Liver (tissue), 9 donors: ENCODE data around the gene LCE2B. TPM values are rescaled to one million over a fixed set of nuclear protein-coding genes. Genes with fewer than 3 reads are reported as not detected.

Experiments
- DNase-seq: peaks from one replicate; pipeline ENCODE4 v3.0.0-alpha.2; 2017; ENCODE audit warnings: low spot score
- H3K27ac ChIP-seq, 2 donors: one replicate each; pipeline ENCODE4 v1.7.0; 2013; ENCODE audit warnings: inconsistent platforms in 2 of 2, low read length in 2 of 2, control low read depth in 1 of 2, low read depth in 1 of 2, mild to moderate bottlenecking in 1 of 2
- H3K27me3 ChIP-seq, 4 donors: one replicate each; pipeline versions ENCODE4 v1.6.1 to v1.7.0; 2013; ENCODE audit warnings: low read length in 3 of 4, inconsistent platforms in 1 of 4, mild to moderate bottlenecking in 1 of 4, moderate library complexity in 1 of 4; ENCODE audit not compliant: control insufficient read depth in 4 of 4, insufficient read depth in 4 of 4
- H3K36me3 ChIP-seq, 4 donors: one replicate each; pipeline versions ENCODE4 v1.6.1 to v1.7.0; 2013; ENCODE audit warnings: low read length in 3 of 4, mild to moderate bottlenecking in 3 of 4, low read depth in 1 of 4, moderate library complexity in 1 of 4; ENCODE audit not compliant: control insufficient read depth in 4 of 4, insufficient read depth in 3 of 4
- H3K4me1 ChIP-seq, 4 donors: one replicate each; pipeline versions ENCODE4 v1.6.1 to v1.7.0; 2013; ENCODE audit warnings: low read length in 3 of 4, mild to moderate bottlenecking in 3 of 4, moderate library complexity in 1 of 4; ENCODE audit not compliant: control insufficient read depth in 4 of 4, insufficient read depth in 4 of 4
- H3K4me3 ChIP-seq, 3 donors: one replicate each; pipeline versions ENCODE4 v1.6.1 to v1.7.0; 2013; ENCODE audit warnings: low read length in 3 of 3, control low read depth in 1 of 3, low read depth in 1 of 3, mild to moderate bottlenecking in 1 of 3
- H3K9ac ChIP-seq, 2 donors: one replicate each; pipeline ENCODE4 v1.7.0; 2013; ENCODE audit warnings: low read length in 2 of 2, mild to moderate bottlenecking in 2 of 2, moderate library complexity in 2 of 2, control low read depth in 1 of 2, low read depth in 1 of 2
- H3K9me3 ChIP-seq, 4 donors: one replicate each; pipeline versions ENCODE4 v1.6.1 to v1.7.0; 2013; ENCODE audit warnings: low read length in 3 of 4; ENCODE audit not compliant: control insufficient read depth in 4 of 4
- EGR1 ChIP-seq, 2 donors: IDR thresholded peaks; 2 replicates each; pipeline ENCODE4 v1.6.1; 2016 to 2018; ENCODE audit warnings: antibody characterized with exemption in 2 of 2, low read depth in 2 of 2
- FOXA2 ChIP-seq: IDR thresholded peaks from 2 replicates; pipeline ENCODE4 v1.6.1; 2016; ENCODE audit warnings: antibody characterized with exemption
- GABPA ChIP-seq, 2 donors: IDR thresholded peaks in 1 of 2; conservative IDR thresholded peaks in 1 of 2; 2 replicates each; pipeline ENCODE4 v1.6.1; 2016; ENCODE audit warnings: antibody characterized with exemption in 2 of 2, mild to moderate bottlenecking in 1 of 2, moderate library complexity in 1 of 2
- HNF4A ChIP-seq, 2 donors: conservative IDR thresholded peaks; 2 replicates each; pipeline ENCODE4 v1.6.1; 2016; ENCODE audit warnings: antibody characterized with exemption in 2 of 2, mild to moderate bottlenecking in 2 of 2
- HNF4G ChIP-seq: IDR thresholded peaks from 2 replicates; pipeline ENCODE4 v1.6.1; 2016; ENCODE audit warnings: antibody characterized with exemption
- JUND ChIP-seq, 2 donors: IDR thresholded peaks; 2 replicates each; pipeline ENCODE4 v1.6.1; 2016; ENCODE audit warnings: antibody characterized with exemption in 2 of 2
- NR2F2 ChIP-seq: IDR thresholded peaks from 2 replicates; pipeline ENCODE4 v1.6.1; 2016; ENCODE audit warnings: antibody characterized with exemption
- RAD21 ChIP-seq, 2 donors: IDR thresholded peaks; 2 replicates each; pipeline ENCODE4 v1.6.1; 2016; ENCODE audit warnings: antibody characterized with exemption in 2 of 2, mild to moderate bottlenecking in 2 of 2
- RXRA ChIP-seq, 2 donors: IDR thresholded peaks; 2 replicates each; pipeline ENCODE4 v1.6.1; 2017 to 2018; ENCODE audit warnings: antibody characterized with exemption in 2 of 2, mild to moderate bottlenecking in 1 of 2
- SP1 ChIP-seq: IDR thresholded peaks from 2 replicates; pipeline ENCODE4 v1.6.1; 2018; ENCODE audit warnings: antibody characterized with exemption, mild to moderate bottlenecking
- TAF1 ChIP-seq: conservative IDR thresholded peaks from 2 replicates; pipeline ENCODE4 v1.6.1; 2016; ENCODE audit warnings: antibody characterized with exemption, mild to moderate bottlenecking
- YY1 ChIP-seq: IDR thresholded peaks from 2 replicates; pipeline ENCODE4 v1.6.1; 2016; ENCODE audit warnings: antibody characterized with exemption, mild to moderate bottlenecking
- WGBS: extraction: QIAGEN DNeasy Blood & Tissue Kit; methylation state at CpG from one replicate; pipeline ENCODE4 v1.1.7; 2013; 5-methylcytosine and 5-hydroxymethylcytosine counted together
- polyA plus RNA-seq, 2 donors: library from polyadenylated mRNA; stranded (reverse) in 1 of 2; unstranded in 1 of 2; fragments of 200-250 nt in 1 of 2; fragments of >200 nt in 1 of 2; fragmentation: Nextera tagmentation in 1 of 2; extraction: Ambion mirVana in 1 of 2; gene quantifications; one replicate each; pipeline versions ENCODE4 v1.2.1 to v1.2.3, GENCODE V29; 2013 to 2015
- total RNA-seq, 2 donors: library from RNA; depleted of rRNA; stranded (reverse); fragments of >200 nt; gene quantifications; one replicate each; pipeline ENCODE4 v1.2.3, GENCODE V29; 2014
- TF ChIP-seq, protein P1 (sequence below): IDR thresholded peaks from 2 replicates; pipeline ENCODE4 v1.6.1; 2016; ENCODE audit warnings: antibody characterized with exemption
- TF ChIP-seq, protein P2 (sequence below): IDR thresholded peaks from 2 replicates; pipeline ENCODE4 v1.6.1; 2016; ENCODE audit warnings: antibody characterized with exemption
- TF ChIP-seq, protein P3 (sequence below): fragments of 150-350 bp; IDR thresholded peaks from 2 replicates; pipeline ENCODE4 v1.5.1; 2017; ENCODE audit warnings: improper control_type of control experiment, low read depth, low read length; ENCODE audit not compliant: missing input control
- donor health status: healthy.
- donor health status: healthy.
- donor health status: healthy.
- donor health status: healthy.
- donor health status: healthy.

The LCE2B gene
- total and polyA plus RNA-seq, 4 donors = not detected

DNA sequence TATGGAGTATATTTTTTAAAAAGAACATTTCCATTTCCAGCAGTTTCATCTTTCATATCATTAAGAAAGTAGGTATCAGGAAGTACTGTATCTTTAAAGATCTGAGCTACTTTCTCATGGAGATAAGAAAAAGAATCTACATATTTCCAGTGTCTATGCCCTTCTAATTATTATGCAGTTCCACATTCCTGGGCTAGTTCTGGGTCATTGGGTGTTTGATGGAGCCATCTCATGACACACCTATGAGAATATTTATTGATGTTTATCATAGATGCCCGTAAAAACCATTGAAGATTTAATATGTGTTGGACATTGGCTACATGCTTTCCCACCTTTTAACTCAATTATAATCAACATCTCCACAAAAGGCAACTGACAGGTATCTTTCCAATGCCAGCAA is 43.1 kb downstream of the LCE2B start:
- H3K9ac ChIP-seq = no peak overlapping the region
- no peaks in the 10 kb centered on the region for H3K36me3 ChIP-seq
- DNase-seq = no peak
- H3K27me3 ChIP-seq = no peaks in the 10 kb centered on the region
- H3K9me3 ChIP-seq = no peaks in the 10 kb centered on the region
- WGBS = 88% methylated on average over 1 of the region's 1 CpG
- TF ChIP-seq, protein P1, sequence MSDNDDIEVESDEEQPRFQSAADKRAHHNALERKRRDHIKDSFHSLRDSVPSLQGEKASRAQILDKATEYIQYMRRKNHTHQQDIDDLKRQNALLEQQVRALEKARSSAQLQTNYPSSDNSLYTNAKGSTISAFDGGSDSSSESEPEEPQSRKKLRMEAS = no peak
- TF ChIP-seq EGR1 (IDR thresholded peaks at IDR 0.05; ENCODE audit: low read depth in 2 of 2) (no peak), HNF4A (conservative IDR thresholded peaks at IDR 0.05) (no peak), GABPA (IDR thresholded peaks at IDR 0.05 in 1 of 2, conservative IDR thresholded peaks at IDR 0.05 in 1 of 2) (no peak), TAF1 (no peak), YY1 (no peak), HNF4G (no peak), RXRA (IDR thresholded peaks at IDR 0.05) (no peak), NR2F2 (no peak), RAD21 (IDR thresholded peaks at IDR 0.05) (no peak), JUND (IDR thresholded peaks at IDR 0.05) (no peak)
- TF ChIP-seq, protein P2, sequence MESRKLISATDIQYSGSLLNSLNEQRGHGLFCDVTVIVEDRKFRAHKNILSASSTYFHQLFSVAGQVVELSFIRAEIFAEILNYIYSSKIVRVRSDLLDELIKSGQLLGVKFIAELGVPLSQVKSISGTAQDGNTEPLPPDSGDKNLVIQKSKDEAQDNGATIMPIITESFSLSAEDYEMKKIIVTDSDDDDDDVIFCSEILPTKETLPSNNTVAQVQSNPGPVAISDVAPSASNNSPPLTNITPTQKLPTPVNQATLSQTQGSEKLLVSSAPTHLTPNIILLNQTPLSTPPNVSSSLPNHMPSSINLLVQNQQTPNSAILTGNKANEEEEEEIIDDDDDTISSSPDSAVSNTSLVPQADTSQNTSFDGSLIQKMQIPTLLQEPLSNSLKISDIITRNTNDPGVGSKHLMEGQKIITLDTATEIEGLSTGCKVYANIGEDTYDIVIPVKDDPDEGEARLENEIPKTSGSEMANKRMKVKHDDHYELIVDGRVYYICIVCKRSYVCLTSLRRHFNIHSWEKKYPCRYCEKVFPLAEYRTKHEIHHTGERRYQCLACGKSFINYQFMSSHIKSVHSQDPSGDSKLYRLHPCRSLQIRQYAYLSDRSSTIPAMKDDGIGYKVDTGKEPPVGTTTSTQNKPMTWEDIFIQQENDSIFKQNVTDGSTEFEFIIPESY = no peak
- no peak overlapping the region for H3K4me3 ChIP-seq
- no peaks in the 10 kb centered on the region for H3K4me1 ChIP-seq
- H3K27ac ChIP-seq = no peak overlapping the region

DNA sequence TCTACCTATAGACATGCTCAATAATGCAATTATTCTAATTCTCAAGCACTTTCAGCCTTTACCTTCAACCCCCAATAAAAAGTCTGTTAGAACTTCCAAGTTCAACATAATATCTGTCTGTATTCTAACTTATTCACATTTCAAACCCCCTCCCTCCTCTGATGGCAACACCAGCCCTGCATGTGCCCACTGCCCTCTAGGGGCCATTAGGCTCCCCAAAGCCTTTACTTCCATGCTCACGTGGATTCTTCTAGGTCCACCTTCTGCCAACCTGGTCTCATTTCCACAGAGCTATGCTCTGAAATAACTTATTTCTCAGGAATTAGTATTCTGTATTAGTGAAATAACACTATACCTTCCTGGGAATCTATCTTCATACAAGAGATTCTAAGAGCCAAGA is 49.7 kb downstream of the LCE2B start:
- no peaks in the 10 kb centered on the region for H3K4me1 ChIP-seq
- no peak overlapping the region for H3K9ac ChIP-seq
- H3K27me3 ChIP-seq = no peaks in the 10 kb centered on the region
- WGBS = 19% methylated on average over 1 of the region's 1 CpG
- H3K36me3 ChIP-seq = no peaks in the 10 kb centered on the region
- no peak overlapping the region for H3K4me3 ChIP-seq
- no peak overlapping the region for H3K27ac ChIP-seq
- no peak for DNase-seq
- TF ChIP-seq, protein P1 = no peak
- no peak for TF ChIP-seq EGR1 (IDR thresholded peaks at IDR 0.05; ENCODE audit: low read depth in 2 of 2)
- peak; percentile 27 to 72 for TF ChIP-seq RAD21 (IDR thresholded peaks at IDR 0.05)
- TF ChIP-seq JUND (IDR thresholded peaks at IDR 0.05) = no peak
- TF ChIP-seq SP1 = no peak
- no peak for TF ChIP-seq NR2F2
- TF ChIP-seq HNF4A (conservative IDR thresholded peaks at IDR 0.05) = no peak
- TF ChIP-seq, protein P3, sequence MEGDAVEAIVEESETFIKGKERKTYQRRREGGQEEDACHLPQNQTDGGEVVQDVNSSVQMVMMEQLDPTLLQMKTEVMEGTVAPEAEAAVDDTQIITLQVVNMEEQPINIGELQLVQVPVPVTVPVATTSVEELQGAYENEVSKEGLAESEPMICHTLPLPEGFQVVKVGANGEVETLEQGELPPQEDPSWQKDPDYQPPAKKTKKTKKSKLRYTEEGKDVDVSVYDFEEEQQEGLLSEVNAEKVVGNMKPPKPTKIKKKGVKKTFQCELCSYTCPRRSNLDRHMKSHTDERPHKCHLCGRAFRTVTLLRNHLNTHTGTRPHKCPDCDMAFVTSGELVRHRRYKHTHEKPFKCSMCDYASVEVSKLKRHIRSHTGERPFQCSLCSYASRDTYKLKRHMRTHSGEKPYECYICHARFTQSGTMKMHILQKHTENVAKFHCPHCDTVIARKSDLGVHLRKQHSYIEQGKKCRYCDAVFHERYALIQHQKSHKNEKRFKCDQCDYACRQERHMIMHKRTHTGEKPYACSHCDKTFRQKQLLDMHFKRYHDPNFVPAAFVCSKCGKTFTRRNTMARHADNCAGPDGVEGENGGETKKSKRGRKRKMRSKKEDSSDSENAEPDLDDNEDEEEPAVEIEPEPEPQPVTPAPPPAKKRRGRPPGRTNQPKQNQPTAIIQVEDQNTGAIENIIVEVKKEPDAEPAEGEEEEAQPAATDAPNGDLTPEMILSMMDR = peak; percentile 21
- TF ChIP-seq FOXA2 = no peak
- no peak for TF ChIP-seq GABPA (IDR thresholded peaks at IDR 0.05 in 1 of 2, conservative IDR thresholded peaks at IDR 0.05 in 1 of 2)
- no peaks in the 10 kb centered on the region for H3K9me3 ChIP-seq

Other genes with a start within 250 kb of the LCE2B start
- not detected for gene LCE5A, start 175.3 kb upstream of the LCE2B start, total RNA-seq
- gene LCE5A, start 175.3 kb upstream of the LCE2B start, polyA plus RNA-seq = not detected
- gene CRCT1, start 171.6 kb upstream of the LCE2B start, total RNA-seq = not detected
- gene CRCT1, start 171.6 kb upstream of the LCE2B start, polyA plus RNA-seq = not detected
- not detected for gene LCE3E, start 119.3 kb upstream of the LCE2B start, total RNA-seq
- gene LCE3E, start 119.3 kb upstream of the LCE2B start, polyA plus RNA-seq = not detected
- not detected for gene LCE3D, start 105.6 kb upstream of the LCE2B start, total RNA-seq
- not detected for gene LCE3D, start 105.6 kb upstream of the LCE2B start, polyA plus RNA-seq
- gene LCE3C, start 85.9 kb upstream of the LCE2B start, total RNA-seq = not detected
- gene LCE3C, start 85.9 kb upstream of the LCE2B start, polyA plus RNA-seq = not detected
- not detected for gene LCE3B, start 72.3 kb upstream of the LCE2B start, total RNA-seq
- not detected for gene LCE3B, start 72.3 kb upstream of the LCE2B start, polyA plus RNA-seq
- not detected for gene LCE3A, start 63.0 kb upstream of the LCE2B start, total RNA-seq
- gene LCE3A, start 63.0 kb upstream of the LCE2B start, polyA plus RNA-seq = not detected
- gene LCE2D, start 22.7 kb upstream of the LCE2B start, total RNA-seq = not detected
- gene LCE2D, start 22.7 kb upstream of the LCE2B start, polyA plus RNA-seq = not detected
- not detected for gene LCE2C, start 10.8 kb upstream of the LCE2B start, total RNA-seq
- gene LCE2C, start 10.8 kb upstream of the LCE2B start, polyA plus RNA-seq = not detected
- gene LCE2A, start 12.2 kb downstream of the LCE2B start, total RNA-seq = not detected
- not detected for gene LCE2A, start 12.2 kb downstream of the LCE2B start, polyA plus RNA-seq
- not detected for gene LCE4A, start 22.0 kb downstream of the LCE2B start, total RNA-seq
- not detected for gene LCE4A, start 22.0 kb downstream of the LCE2B start, polyA plus RNA-seq
- gene KPRP, start 71.9 kb downstream of the LCE2B start, total RNA-seq = not detected
- gene KPRP, start 71.9 kb downstream of the LCE2B start, polyA plus RNA-seq = not detected
- gene LCE1F, start 89.0 kb downstream of the LCE2B start, total RNA-seq = not detected
- not detected for gene LCE1F, start 89.0 kb downstream of the LCE2B start, polyA plus RNA-seq
- not detected for gene LCE1E, start 100.1 kb downstream of the LCE2B start, total RNA-seq
- not detected for gene LCE1E, start 100.1 kb downstream of the LCE2B start, polyA plus RNA-seq
- not detected for gene LCE1D, start 110.6 kb downstream of the LCE2B start, total RNA-seq
- gene LCE1D, start 110.6 kb downstream of the LCE2B start, polyA plus RNA-seq = not detected
- gene LCE1C, start 120.5 kb downstream of the LCE2B start, total RNA-seq = not detected
- not detected for gene LCE1C, start 120.5 kb downstream of the LCE2B start, polyA plus RNA-seq
- not detected for gene LCE1B, start 125.8 kb downstream of the LCE2B start, total RNA-seq
- not detected for gene LCE1B, start 125.8 kb downstream of the LCE2B start, polyA plus RNA-seq
- not detected for gene LCE1A, start 141.3 kb downstream of the LCE2B start, total RNA-seq
- gene LCE1A, start 141.3 kb downstream of the LCE2B start, polyA plus RNA-seq = not detected
- not detected for gene LCE6A, start 156.7 kb downstream of the LCE2B start, total RNA-seq
- gene LCE6A, start 156.7 kb downstream of the LCE2B start, polyA plus RNA-seq = not detected
- not detected for gene LCE7A, start 173.9 kb downstream of the LCE2B start, total RNA-seq
- gene LCE7A, start 173.9 kb downstream of the LCE2B start, polyA plus RNA-seq = not detected
- not detected for gene SMCP, start 192.2 kb downstream of the LCE2B start, total RNA-seq
- gene SMCP, start 192.2 kb downstream of the LCE2B start, polyA plus RNA-seq = not detected
- gene IVL, start 222.4 kb downstream of the LCE2B start, total RNA-seq = not detected
- under 1 TPM in 1 of 2 donors, not detected in 1; 0.02 TPM for gene IVL, start 222.4 kb downstream of the LCE2B start, polyA plus RNA-seq